M059J (cell line): ENCODE results near the gene CBX8. TPM values are rescaled to one million over a fixed set of nuclear protein-coding genes. Genes with fewer than 3 reads are reported as not detected.

Experiments
- DNase-seq: peaks from one replicate; pipeline ENCODE4 v3.0.0-alpha.2; 2012; ENCODE audit warnings: low read depth
- total RNA-seq: library from RNA; depleted of rRNA; stranded (reverse); fragments of >200 nt; shearing (Covaris generic); gene quantifications from 2 replicates; pipeline ENCODE4 v1.2.3, GENCODE V29; 2014

The CBX8 gene
- total RNA-seq, 1 experiment from 2014 or later = 7.3 TPM

DNA sequence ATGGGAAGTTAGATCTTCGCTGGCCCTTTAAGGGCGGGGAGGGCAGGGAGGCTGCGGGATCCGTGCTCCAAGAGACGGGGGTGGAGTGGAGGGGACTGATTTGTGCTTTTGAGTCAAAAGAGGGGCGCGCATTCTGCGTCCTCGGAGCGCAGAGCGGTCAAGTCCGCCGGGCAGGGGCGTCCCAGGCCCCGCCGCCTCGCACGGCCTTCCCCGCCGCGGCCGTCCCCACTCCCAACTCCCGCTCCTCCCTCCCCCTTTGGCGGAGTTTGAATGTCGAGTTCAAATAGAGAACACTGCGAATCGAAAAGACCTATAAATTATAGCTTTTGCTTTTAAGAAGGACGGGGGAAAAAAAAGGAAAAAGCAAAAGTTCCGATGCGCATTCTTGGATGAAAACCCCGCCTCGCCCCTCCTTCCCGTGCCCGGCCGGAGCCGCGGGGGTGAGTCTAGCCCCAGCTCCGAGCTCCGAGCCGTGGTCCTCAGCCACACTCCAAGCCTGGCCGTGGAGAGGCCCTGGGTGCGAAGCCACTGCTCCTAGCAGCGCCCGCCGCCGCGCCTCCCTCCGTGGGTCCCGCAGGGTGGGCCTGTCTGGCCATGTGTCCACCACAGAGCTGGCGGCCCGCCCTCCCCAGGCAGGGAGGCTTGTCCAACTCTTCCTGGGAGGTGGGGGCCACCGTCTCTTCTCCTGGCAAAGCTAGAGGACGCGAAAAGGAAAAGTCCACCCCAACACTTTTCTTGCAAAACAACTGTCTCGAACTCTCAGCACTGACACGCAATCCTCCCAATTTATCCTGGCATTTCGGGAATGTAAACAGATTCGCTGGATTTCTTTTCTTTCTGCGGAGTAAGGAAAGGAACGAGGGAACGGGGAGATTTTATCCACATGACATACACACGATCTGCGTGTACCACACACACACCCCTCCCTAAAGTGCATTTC is 3.6 kb downstream of the CBX8 start:
- peak; percentile 65 for DNase-seq

GRCh38 chr17:79792341-79792871 is 4.5 kb downstream of the CBX8 start:
- no peak for DNase-seq

DNA sequence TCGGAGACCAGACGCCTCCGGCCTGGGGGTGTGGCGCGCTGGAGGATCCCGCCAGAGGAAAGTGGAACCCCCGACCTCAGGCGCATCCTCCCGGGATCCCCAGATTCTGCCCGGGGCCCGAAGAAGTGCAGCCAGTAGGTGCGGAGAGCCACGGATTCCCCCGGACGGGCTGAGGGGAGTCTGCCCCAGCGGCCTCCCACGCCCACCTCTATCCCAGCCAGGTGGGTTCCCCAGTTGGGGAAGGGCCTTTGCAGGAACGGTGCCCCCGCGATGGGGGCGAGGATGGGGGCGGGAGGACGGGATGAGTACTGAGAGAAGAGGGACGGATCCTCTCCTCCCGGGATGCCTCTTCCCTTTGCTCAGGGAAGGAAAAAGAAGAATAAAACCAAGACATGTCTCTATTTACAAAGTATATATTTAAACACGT is 5.1 kb downstream of the CBX8 start:
- DNase-seq = no peak

- no peak for DNase-seq
Observed at GRCh38 chr17:79790805-79791734, 5.8 kb downstream of the CBX8 start.

- peak; percentile 39 for DNase-seq
Observed at GRCh38 chr17:79789943-79790804, 6.7 kb downstream of the CBX8 start.

DNA sequence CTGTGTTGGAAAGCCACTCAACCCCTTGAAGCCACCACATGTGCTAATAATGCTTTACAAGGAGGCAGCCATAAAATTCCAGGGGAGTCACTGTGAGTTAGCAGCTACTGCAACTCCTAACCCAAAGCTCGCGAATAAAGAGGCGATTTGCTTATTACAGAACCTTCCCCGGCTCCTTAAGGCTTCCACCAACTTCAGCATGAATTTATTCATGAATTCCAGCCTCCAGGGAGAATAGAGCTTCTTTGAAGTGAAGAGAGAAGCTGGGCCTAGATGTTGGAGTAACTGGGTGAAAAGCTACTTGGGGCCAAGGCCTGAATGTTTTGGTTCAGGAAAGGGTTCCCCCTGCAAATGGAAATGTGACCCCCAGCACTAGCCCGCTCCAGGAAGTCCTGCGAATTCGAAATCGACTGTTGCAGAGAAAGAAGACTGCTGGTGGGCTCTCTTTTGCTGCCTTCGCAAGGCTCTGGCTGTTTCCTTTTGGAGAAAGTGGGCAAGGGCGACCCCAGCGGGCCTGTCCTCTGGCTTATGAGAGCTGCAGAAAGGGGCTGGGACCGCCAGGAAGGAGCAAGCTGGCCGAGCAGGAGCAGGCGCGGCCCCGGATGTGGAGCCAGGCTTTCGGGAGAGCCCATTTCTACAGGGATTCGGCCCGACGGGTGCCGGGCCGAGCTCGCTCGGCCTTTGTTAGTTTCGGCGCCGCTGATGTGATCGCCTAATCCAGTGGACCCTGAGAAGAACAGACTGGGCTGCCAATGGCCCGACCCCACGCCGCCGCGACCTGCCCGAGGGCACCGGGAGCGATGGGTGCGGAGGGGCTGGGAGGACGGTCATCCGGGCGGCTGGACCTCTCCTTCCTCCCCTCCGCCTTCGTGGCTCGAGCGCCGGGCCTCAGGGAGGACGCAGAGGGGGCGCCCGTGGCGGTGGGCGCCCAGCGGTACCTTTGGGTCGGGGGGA is 7.6 kb downstream of the CBX8 start:
- no peak for DNase-seq

- no peak for DNase-seq
Observed at GRCh38 chr17:79788455-79788854, 8.4 kb downstream of the CBX8 start.

DNA sequence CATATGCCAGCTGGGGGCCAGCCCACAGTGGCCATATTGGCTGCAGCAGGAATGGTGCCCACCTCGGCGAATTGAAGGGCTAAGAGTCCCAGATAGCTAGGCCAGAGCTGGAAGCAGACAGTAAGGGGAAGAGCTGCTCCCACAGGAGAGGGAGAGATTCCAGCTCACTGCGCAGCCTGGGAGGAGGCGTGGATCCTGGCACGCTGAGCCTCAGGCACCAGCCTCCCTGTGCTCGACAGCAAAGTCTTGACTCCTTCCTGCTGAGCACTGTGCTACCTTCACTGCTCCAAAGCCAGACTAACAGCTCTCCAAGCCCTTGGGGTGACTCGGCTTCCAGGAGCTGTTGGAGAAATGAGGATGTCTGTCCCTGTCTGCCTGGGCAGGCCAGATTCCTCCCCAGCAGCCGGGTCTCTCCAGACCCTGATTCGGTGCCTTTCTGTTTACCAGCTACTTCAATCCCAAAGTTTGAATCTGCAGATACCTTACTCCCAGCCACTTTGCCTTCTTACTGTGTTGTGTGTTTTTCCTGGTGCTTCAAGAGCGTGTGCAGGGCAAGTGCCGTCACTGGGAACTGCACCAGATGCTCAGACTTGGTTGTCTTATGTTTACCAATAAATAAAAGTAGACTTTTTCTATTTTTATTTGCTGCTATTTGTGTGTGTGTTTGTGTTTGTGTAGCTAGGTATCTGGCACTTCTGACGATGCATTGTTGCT is 9.8 kb downstream of the CBX8 start:
- no peak for DNase-seq

- no peak for DNase-seq
Observed at GRCh38 chr17:79785900-79786810, 10.7 kb downstream of the CBX8 start.

- DNase-seq = no peak
Observed at GRCh38 chr17:79785017-79785899, 11.6 kb downstream of the CBX8 start.

GRCh38 chr17:79784353-79785016 is 12.4 kb downstream of the CBX8 start:
- no peak for DNase-seq

GRCh38 chr17:79783891-79784290 is 13.0 kb downstream of the CBX8 start:
- no peak for DNase-seq

- no peak for DNase-seq
Observed at GRCh38 chr17:79781736-79782575, 14.9 kb downstream of the CBX8 start.

DNA sequence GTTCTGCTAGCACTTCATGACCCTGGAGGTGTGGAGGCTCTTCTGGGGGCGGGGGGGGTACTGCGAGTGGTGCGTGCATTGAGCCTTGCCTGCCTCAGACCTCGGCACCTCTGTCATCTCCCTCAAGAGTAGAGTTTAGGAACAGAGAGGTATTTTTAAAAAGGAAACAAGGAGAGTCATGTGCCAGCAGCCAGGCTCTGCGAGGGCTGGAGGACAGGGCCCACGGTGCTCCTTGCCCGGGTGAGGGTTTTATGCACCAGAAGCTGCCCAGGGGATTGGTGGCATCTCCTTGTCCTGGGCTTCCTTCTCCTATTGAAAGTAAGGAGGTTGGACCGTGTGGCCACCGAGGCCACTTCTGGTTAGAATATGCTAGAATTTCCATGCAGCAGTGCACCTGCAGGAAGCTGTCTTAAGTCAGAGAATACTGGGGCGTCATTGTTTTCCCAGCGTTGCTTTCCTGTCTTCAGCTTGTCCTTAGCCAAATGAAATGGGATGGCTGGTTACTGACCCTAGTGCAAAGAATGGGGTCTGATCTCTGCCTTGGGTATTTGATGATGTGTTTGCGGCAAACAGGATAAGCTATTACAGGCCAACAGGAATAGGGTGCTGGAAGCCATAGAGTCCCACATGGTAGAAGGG is 15.7 kb downstream of the CBX8 start:
- DNase-seq = no peak

DNA sequence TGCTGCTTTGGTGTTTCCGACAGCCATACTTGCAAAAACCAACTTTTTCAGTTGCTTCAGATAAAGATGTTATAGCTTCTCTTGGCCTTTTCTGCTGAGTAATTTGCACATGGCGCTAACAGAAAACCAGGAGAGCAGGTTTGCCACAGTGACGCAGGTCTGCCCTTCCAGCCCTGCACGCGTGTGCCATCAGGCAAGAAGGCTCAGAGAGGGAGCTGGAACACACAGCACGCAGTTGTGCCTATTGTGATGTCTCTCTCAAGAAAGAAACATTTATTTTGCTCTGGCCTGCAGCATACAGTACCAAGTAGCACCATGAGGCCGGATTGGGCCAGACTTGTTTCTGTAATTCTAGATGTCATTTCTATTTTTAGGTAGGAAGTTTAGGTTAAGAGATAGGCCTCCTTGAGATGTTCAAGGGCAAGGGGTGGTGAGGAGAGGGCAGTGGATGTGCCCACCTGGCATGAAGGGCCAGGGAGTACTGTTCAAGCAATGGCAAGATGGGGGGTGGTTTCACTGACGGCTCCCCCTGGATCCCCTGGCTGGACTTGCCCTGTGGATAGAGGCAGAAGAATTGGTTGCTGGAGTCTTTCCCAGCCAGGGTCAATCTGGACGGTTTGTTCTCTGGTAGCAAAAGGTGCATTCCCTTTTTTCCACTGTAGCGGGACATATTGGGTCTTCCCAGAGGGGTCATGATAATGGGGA is 17.1 kb downstream of the CBX8 start:
- no peak for DNase-seq
